ENCODE data around the gene KCNK17. TPM values are rescaled to one million over a fixed set of nuclear protein-coding genes. Genes with fewer than 3 reads are reported as not detected.

KCNK17 gene
- total and polyA plus RNA-seq, 2 donors (not counting 3 experiments of a cell fraction or from before 2014, with no cell fraction given), result not detected

GRCh38 chr6:39274471-39274870, 39.7 kb downstream of the KCNK17 start:
- dilution Hi-C loops (cut with MboI; ENCODE audit: extremely low pct_ligation_motif_present, low sequenced_read_pairs), result no loop called here
- FAIRE-seq, result no peak

More at GRCh38 chr6:39274471-39274870, 39.7 kb downstream of the KCNK17 start:
- no TSS peak for BruUV-seq (replicated peaks)
- H3K4me2 ChIP-seq (ENCODE audit: insufficient read depth, low read length), result no peak overlapping the region
- no peak overlapping the region for H3K4me3 ChIP-seq (replicated peaks in 1 of 3; ENCODE audit: insufficient read depth in 1 of 3, low read depth in 1 of 3, low read length in 3 of 3)
- H3K9me3 ChIP-seq (replicated peaks; ENCODE audit: control insufficient read depth, insufficient read depth, low read length), result no peaks in the 10 kb centered on the region
- H3K4me1 ChIP-seq (ENCODE audit: control insufficient read depth, extremely low read depth, insufficient read depth, low read length), result no peaks in the 10 kb centered on the region
- H3K9ac ChIP-seq (replicated peaks; ENCODE audit: extremely low read depth, insufficient read depth, low read length), result no peak overlapping the region
- no peaks in the 10 kb centered on the region for H3K36me3 ChIP-seq (ENCODE audit: control insufficient read depth in 2 of 2, extremely low read depth in 1 of 2, insufficient read depth in 2 of 2, low read length in 2 of 2)
- no peaks in the 10 kb centered on the region for H4K20me1 ChIP-seq (replicated peaks; ENCODE audit: control insufficient read depth, extremely low read depth, insufficient read depth, low read length)
- CTCF ChIA-PET, result no interaction called here
- H3K79me2 ChIP-seq (ENCODE audit: control insufficient read depth, insufficient read depth, low read length), result no peaks in the 10 kb centered on the region
- H2AFZ ChIP-seq (ENCODE audit: low read depth, low read length), result no peak overlapping the region
- H3K27me3 ChIP-seq (ENCODE audit: control insufficient read depth in 2 of 2, insufficient read depth in 2 of 2, low read length in 2 of 2), result no peaks in the 10 kb centered on the region
- intact Hi-C loops (cut with micrococcal nuclease), result no loop called here
- POLR2A ChIA-PET, result no interaction called here
- no peak for DNase-seq (ENCODE audit: low read depth, low spot score)
- H3K27ac ChIP-seq (ENCODE audit: insufficient read depth, low read depth, low read length), result no peak overlapping the region
- TF ChIP-seq JUN (IDR thresholded peaks at IDR 0.05; ENCODE audit: borderline replicate concordance, insufficient read depth, insufficient read length, low read depth) (no peak), POLR2A (IDR thresholded peaks at IDR 0.05; ENCODE audit: low read depth, low read length) (no peak), GATA2 (IDR thresholded peaks at IDR 0.05; ENCODE audit: insufficient read depth, insufficient read length, low read depth, low read length) (no peak), POLR2AphosphoS5 (IDR thresholded peaks at IDR 0.05; ENCODE audit: insufficient read depth, low read depth, low read length) (no peak), FOS (IDR thresholded peaks at IDR 0.05; ENCODE audit: borderline replicate concordance, insufficient read depth, low read length) (no peak), CTCF (IDR thresholded peaks at IDR 0.05; ENCODE audit: extremely low read depth in 1 of 2, insufficient read depth in 1 of 2, low read depth in 1 of 2, low read length in 2 of 2) (no peak), MYC (IDR thresholded peaks at IDR 0.05; ENCODE audit: low read depth, low read length) (no peak), EZH2 (IDR thresholded peaks at IDR 0.05; ENCODE audit: borderline replicate concordance, low read depth, low read length, severe bottlenecking) (no peak)
- TF ChIP-seq, protein P1, sequence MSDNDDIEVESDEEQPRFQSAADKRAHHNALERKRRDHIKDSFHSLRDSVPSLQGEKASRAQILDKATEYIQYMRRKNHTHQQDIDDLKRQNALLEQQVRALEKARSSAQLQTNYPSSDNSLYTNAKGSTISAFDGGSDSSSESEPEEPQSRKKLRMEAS (IDR thresholded peaks at IDR 0.05; ENCODE audit: insufficient read depth, insufficient read length), result no peak
- H3K9me1 ChIP-seq (replicated peaks; ENCODE audit: control insufficient read depth, extremely low read depth, insufficient read depth, low read length), result no peaks in the 10 kb centered on the region
